ENCODE data around the gene C3orf20. TPM values are rescaled to one million over a fixed set of nuclear protein-coding genes. Genes with fewer than 3 reads are reported as not detected.

Gene C3orf20
- total and polyA plus RNA-seq, 2 donors (not counting 1 experiment from before 2014, with no cell fraction given) = 0.12 to 0.34 TPM

GRCh38 chr3:14818804-14819500 is 144.0 kb downstream of the C3orf20 start, which contains the start of gene FGD5:
Gene FGD5, plus strand, starts transcription at chr3:14818962. Its CDS starts 110 bp downstream, at chr3:14819072.
- POLR2A ChIA-PET = no interaction called here
- H3K4me2 ChIP-seq (replicated peaks; ENCODE audit: low read depth, low read length, poor library complexity, severe bottlenecking) = no peak within 1 kb of the TSS
- H3K4me1 ChIP-seq (ENCODE audit: control insufficient read depth in 2 of 2, insufficient read depth in 2 of 2, low read length in 2 of 2) = no peaks in the 10 kb centered on the region
- TF ChIP-seq EZH2 (IDR thresholded peaks at IDR 0.05; ENCODE audit: borderline replicate concordance, insufficient read depth, low read depth, low read length, poor library complexity, severe bottlenecking) (no peak), CTCF (IDR thresholded peaks at IDR 0.05) (no peak)
- no peak for ATAC-seq (ENCODE audit: low read depth)
- H3K4me3 Mint-ChIP-seq = no peak within 1 kb of the TSS
- H2AFZ ChIP-seq (ENCODE audit: insufficient read depth, low read depth, low read length, poor library complexity, severe bottlenecking) = no peak within 1 kb of the TSS
- no peaks in the 10 kb centered on the region for H4K20me1 ChIP-seq (ENCODE audit: control insufficient read depth, insufficient read depth, low read length, poor library complexity, severe bottlenecking)
- CTCF ChIA-PET = no interaction called here
- no peak within 1 kb of the TSS for H3K4me3 ChIP-seq (ENCODE audit: control extremely low read depth in 1 of 5, extremely low read depth in 1 of 5, insufficient read depth in 1 of 5, low read depth in 2 of 5, low read length in 4 of 5)
- no peaks in the 10 kb centered on the region for H3K9me3 Mint-ChIP-seq (ENCODE audit: insufficient read depth)
- no peaks in the 10 kb centered on the region for H3K9me3 ChIP-seq (ENCODE audit: control extremely low read depth in 1 of 3, control insufficient read depth in 2 of 3, insufficient read depth in 1 of 3, low read length in 2 of 3)
- H3K36me3 ChIP-seq (replicated peaks in 1 of 2; ENCODE audit: control extremely low read depth in 1 of 2, control insufficient read depth in 1 of 2, extremely low read depth in 1 of 2, insufficient read depth in 2 of 2, low read length in 1 of 2) = no peaks in the 10 kb centered on the region
- no peak for DNase-seq
- no peak within 1 kb of the TSS for H3K27ac ChIP-seq (ENCODE audit: low read length in 2 of 2)
- intact Hi-C loops (cut with micrococcal nuclease) = no loop called here
- H3K79me2 ChIP-seq (ENCODE audit: control insufficient read depth, insufficient read depth, low read length) = no peaks in the 10 kb centered on the region
- H3K4me1 Mint-ChIP-seq = no peaks in the 10 kb centered on the region
- no peak within 1 kb of the TSS for H3K27ac Mint-ChIP-seq
- peaks cover 0 to 9% (median 3%) of the 10 kb centered on the region in 4 experiments for H3K27me3 ChIP-seq (replicated peaks in 1 of 4; ENCODE audit: control extremely low read depth in 1 of 4, control insufficient read depth in 3 of 4, insufficient read depth in 4 of 4, low read length in 3 of 4)
- H3K9ac ChIP-seq (ENCODE audit: low read length) = no peak within 1 kb of the TSS
- H3K27me3 Mint-ChIP-seq = peaks cover 32% of the 10 kb centered on the region
- 91% methylated on average over 22 of the region's 25 CpGs for WGBS (ENCODE audit: insufficient coverage)

GRCh38 chr3:14819671-14820070 is 144.7 kb downstream of the C3orf20 start:
- no peaks in the 10 kb centered on the region for H3K4me1 ChIP-seq (ENCODE audit: control insufficient read depth in 2 of 2, insufficient read depth in 2 of 2, low read length in 2 of 2)
- peaks cover 0 to 6% (median 3%) of the 10 kb centered on the region in 4 experiments for H3K27me3 ChIP-seq (replicated peaks in 1 of 4; ENCODE audit: control extremely low read depth in 1 of 4, control insufficient read depth in 3 of 4, insufficient read depth in 4 of 4, low read length in 3 of 4)
- H2AFZ ChIP-seq (ENCODE audit: insufficient read depth, low read depth, low read length, poor library complexity, severe bottlenecking) = no peak overlapping the region
- H3K9ac ChIP-seq (ENCODE audit: low read length) = no peak overlapping the region
- Mint-ChIP-seq H3K9me3 (ENCODE audit: insufficient read depth) (no peaks in the 10 kb centered on the region), H3K27ac (no peak overlapping the region), H3K4me1 (no peaks in the 10 kb centered on the region), H3K27me3 (peaks cover 30% of the 10 kb centered on the region), H3K4me3 (no peak overlapping the region)
- no peaks in the 10 kb centered on the region for H3K79me2 ChIP-seq (ENCODE audit: control insufficient read depth, insufficient read depth, low read length)
- CTCF ChIA-PET = no interaction called here
- whole genome bisulfite sequencing (ENCODE audit: insufficient coverage) = 89% methylated on average over 10 of the region's 10 CpGs
- no peaks in the 10 kb centered on the region for H4K20me1 ChIP-seq (ENCODE audit: control insufficient read depth, insufficient read depth, low read length, poor library complexity, severe bottlenecking)
- no peak overlapping the region for H3K4me2 ChIP-seq (replicated peaks; ENCODE audit: low read depth, low read length, poor library complexity, severe bottlenecking)
- POLR2A ChIA-PET = no interaction called here
- no peak for ATAC-seq (ENCODE audit: low read depth)
- no peak for DNase-seq
- no peak for TF ChIP-seq EZH2 (IDR thresholded peaks at IDR 0.05; ENCODE audit: borderline replicate concordance, insufficient read depth, low read depth, low read length, poor library complexity, severe bottlenecking)
- TF ChIP-seq CTCF (IDR thresholded peaks at IDR 0.05) = no peak
- no peak overlapping the region for H3K27ac ChIP-seq (ENCODE audit: low read length in 2 of 2)
- H3K36me3 ChIP-seq (replicated peaks in 1 of 2; ENCODE audit: control extremely low read depth in 1 of 2, control insufficient read depth in 1 of 2, extremely low read depth in 1 of 2, insufficient read depth in 2 of 2, low read length in 1 of 2) = no peaks in the 10 kb centered on the region
- no peak overlapping the region for H3K4me3 ChIP-seq (ENCODE audit: control extremely low read depth in 1 of 5, extremely low read depth in 1 of 5, insufficient read depth in 1 of 5, low read depth in 2 of 5, low read length in 4 of 5)
- no peaks in the 10 kb centered on the region for H3K9me3 ChIP-seq (ENCODE audit: control extremely low read depth in 1 of 3, control insufficient read depth in 2 of 3, insufficient read depth in 1 of 3, low read length in 2 of 3)
- intact Hi-C loops (cut with micrococcal nuclease) = no loop called here
